ENCODE measurements around the gene ISM1.

Gene ISM1

GRCh38 chr20:13320702-13321101, 99.6 kb downstream of the ISM1 start:
- DNase-seq, result no peak

GRCh38 chr20:13321416-13321815, 100.3 kb downstream of the ISM1 start:
- no peak for DNase-seq

GRCh38 chr20:13322198-13322597, 101.1 kb downstream of the ISM1 start:
- no peak for DNase-seq

- no peak for DNase-seq
These were observed 101.5 kb downstream of the ISM1 start for GRCh38 chr20:13322621-13323020.

- no peak for DNase-seq
These were observed 104.0 kb downstream of the ISM1 start for GRCh38 chr20:13325033-13325432.

- DNase-seq, result no peak
These were observed 104.8 kb downstream of the ISM1 start for GRCh38 chr20:13325796-13326340.

- DNase-seq, result no peak
These were observed 110.5 kb downstream of the ISM1 start for GRCh38 chr20:13331536-13331935.

GRCh38 chr20:13333036-13333435, 112.0 kb downstream of the ISM1 start:
- DNase-seq, result no peak

GRCh38 chr20:13333793-13334192, 112.7 kb downstream of the ISM1 start:
- no peak for DNase-seq

GRCh38 chr20:13336308-13337089, 115.4 kb downstream of the ISM1 start:
- DNase-seq, result peak; percentile 54

- no peak for DNase-seq
These were observed 116.2 kb downstream of the ISM1 start for GRCh38 chr20:13337090-13337784.

GRCh38 chr20:13338097-13338661, 117.1 kb downstream of the ISM1 start:
- DNase-seq, result no peak

GRCh38 chr20:13338999-13339411, 117.9 kb downstream of the ISM1 start:
- no peak for DNase-seq

GRCh38 chr20:13340088-13340487, 119.0 kb downstream of the ISM1 start:
- DNase-seq, result no peak

- no peak for DNase-seq
These were observed 120.8 kb downstream of the ISM1 start for GRCh38 chr20:13341737-13342393.

- DNase-seq, result no peak
These were observed 121.6 kb downstream of the ISM1 start for GRCh38 chr20:13342469-13343242.

GRCh38 chr20:13344671-13345070, 123.6 kb downstream of the ISM1 start:
- peak; percentile 74 for DNase-seq

- DNase-seq, result no peak
These were observed 127.5 kb downstream of the ISM1 start for GRCh38 chr20:13348311-13349234.

- DNase-seq, result no peak
These were observed 128.1 kb downstream of the ISM1 start for GRCh38 chr20:13349235-13349604.

Data from T1000 (cell line).